NCI-H2029 (cell line): ENCODE results near the gene CDY1B.
"Not testable (repeated sequence)": the region's sequence is repeated elsewhere in the genome, so short reads cannot be mapped to it uniquely, and the experiment has no call there.

ENCODE experiments used
- DNase-seq: peaks from one replicate; lab custom pipeline; 2025; lab: John Stamatoyannopoulos, UW

The CDY1B gene

DNA sequence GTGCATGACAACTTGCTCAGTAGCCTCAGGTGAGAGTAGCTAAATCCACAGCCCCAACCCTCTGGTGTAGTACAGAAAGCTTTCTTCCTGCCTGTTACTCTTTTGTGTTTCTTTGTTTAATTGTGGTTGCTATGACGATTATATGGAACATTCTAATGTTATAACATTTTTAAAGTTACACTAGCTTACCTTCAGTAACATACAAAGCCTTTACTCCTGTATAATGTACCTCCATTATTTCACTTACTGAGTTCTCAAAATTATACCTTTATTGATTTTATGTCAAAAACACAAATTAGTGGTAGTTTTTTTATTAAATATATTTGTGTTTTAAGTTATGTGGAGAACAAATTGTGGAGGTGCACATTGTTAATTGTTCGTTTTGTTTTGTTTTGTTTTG lies at the start of gene CDY1B:
TSS of gene CDY1B (minus strand) at position 101 of the 400 bp plus-strand sequence. CDS start 331 bp downstream, outside the sequence.
- DNase-seq: not testable (repeated sequence)

GRCh38 chrY:24049525-24049924 lies 1.7 kb upstream of the CDY1B start:
- DNase-seq: not testable (repeated sequence)

DNA sequence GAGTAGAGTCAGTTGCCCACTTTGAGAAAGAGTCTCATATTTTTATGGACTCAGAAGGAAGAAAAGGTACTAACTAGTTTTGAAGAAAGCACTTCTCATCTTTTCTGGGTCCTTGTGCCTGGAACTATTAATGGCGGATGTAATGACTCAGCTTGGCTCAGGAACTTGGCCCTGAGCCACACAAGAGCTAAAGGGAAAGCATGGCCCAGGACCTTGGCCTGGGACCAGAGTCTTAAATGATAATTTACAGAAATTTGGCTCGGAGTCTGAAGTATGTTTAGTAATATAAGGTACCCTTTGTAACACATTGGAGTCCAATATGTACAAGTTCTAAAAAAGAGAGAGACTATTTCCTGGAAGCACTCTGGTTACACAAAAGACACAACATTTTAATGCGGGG lies 4.6 kb downstream of the CDY1B start:
- not testable (repeated sequence) for DNase-seq

GRCh38 chrY:24039008-24039718 lies 8.7 kb downstream of the CDY1B start:
- DNase-seq: not testable (repeated sequence)

DNA sequence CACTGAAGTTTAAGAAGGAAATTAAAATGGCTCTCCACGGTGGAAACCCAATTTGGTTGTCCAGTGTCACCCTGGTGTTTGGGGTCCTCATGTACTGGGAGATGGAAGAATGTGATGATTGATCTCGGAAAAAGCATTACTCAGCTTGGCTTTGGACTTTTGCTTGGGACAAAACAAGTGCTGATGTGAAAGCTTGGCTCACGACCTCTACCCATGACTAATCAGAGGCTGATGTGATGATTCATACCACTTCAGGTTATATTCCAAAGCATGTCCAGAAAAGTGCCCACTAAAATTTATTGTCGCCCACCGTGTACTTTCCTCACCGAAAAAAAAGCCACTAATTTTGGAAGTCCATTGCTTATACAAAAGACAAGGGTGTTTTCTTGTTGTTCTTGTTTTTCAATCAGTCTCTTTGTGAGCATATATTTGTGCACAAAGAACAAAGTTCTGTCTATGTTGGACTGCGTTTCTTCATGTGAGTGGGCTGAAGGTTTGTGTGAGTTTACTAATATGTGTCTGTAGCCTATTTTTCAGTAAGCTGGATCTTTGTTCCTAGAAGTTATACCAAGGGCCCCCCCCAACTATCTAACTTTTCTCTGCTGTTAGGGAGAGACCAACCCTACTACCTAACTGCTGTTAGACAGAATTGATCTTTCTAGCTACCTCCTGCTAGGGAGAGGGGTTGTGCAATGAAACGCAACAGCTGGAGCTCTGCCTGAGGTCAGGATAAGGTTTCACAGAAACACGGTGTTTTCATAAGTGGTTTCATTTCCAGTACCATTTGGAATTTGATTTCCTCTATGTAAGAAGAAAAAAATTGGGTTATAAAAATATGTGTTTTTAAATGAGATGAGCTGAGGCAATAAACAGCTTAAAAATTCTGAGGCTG lies 21.4 kb downstream of the CDY1B start:
- DNase-seq: not testable (repeated sequence)
